Body of pancreas (tissue), 4 donors: ENCODE results near the gene SCUBE1. TPM values are rescaled to one million over a fixed set of nuclear protein-coding genes. Genes with fewer than 3 reads are reported as not detected.
A peak's percentile ranks its signal among the peaks of the same experiment; 100 is the strongest.

Experiments
- ATAC-seq: fragments of 150-250 bp; one replicate; pipeline ENCODE4 v1.9.1; 2016
- DNase-seq, 4 donors: peaks; one replicate each; pipeline ENCODE4 v3.0.0-alpha.2; 2019
- H3K27ac ChIP-seq, 4 donors: fragments of 200-600 bp; sonication (generic); 1 replicate in 3 of 4; 2 replicates in 1 of 4; pipeline versions ENCODE4 v1.5.1 to v1.6.1; 2016 to 2019; ENCODE audit warnings: mild to moderate bottlenecking in 1 of 4, mixed read lengths in 1 of 4, moderate library complexity in 1 of 4
- H3K27me3 ChIP-seq, 2 donors: fragments of 200-600 bp; sonication (generic); one replicate each; pipeline ENCODE4 v1.6.0; 2016; ENCODE audit warnings: mild to moderate bottlenecking in 1 of 2
- H3K36me3 ChIP-seq, 2 donors: fragments of 200-600 bp; sonication (generic); replicated peaks in 1 of 2; 2 replicates each; pipeline ENCODE4 v1.5.1; 2016; ENCODE audit warnings: low read depth in 2 of 2; ENCODE audit not compliant: insufficient read depth in 1 of 2
- H3K4me1 ChIP-seq: fragments of 200-600 bp; sonication (generic); one replicate; pipeline ENCODE4 v1.6.0; 2016
- H3K4me3 ChIP-seq, 2 donors: fragments of 200-600 bp; sonication (generic); 1 replicate in 1 of 2; 2 replicates in 1 of 2; pipeline ENCODE4 v1.5.1; 2016 to 2019
- H3K9me3 ChIP-seq, 3 donors: fragments of 200-600 bp; sonication (generic); 1 replicate in 2 of 3; 2 replicates in 1 of 3; pipeline ENCODE4 v1.5.1; 2016
- POLR2A ChIP-seq, 3 donors: fragments of 450-650 bp; IDR thresholded peaks; one replicate each; pipeline ENCODE4 v1.6.1; 2016; ENCODE audit warnings: antibody characterized with exemption in 3 of 3, mild to moderate bottlenecking in 2 of 3
- WGBS, 2 donors: methylation state at CpG; one replicate each; pipeline ENCODE4 v1.1.5; 2017; 5-methylcytosine and 5-hydroxymethylcytosine counted together
- intact Hi-C: fragments of 100-400 bp; cut with DNase I; formaldehyde crosslinking; loops from one replicate; pipeline ENCODE4 v1.15.1; 2023
- total RNA-seq, 2 donors: library from RNA; depleted of rRNA; stranded (reverse); fragments of >200 nt; gene quantifications; one replicate each; pipeline ENCODE4 v1.1.0, GENCODE V29; 2016
- TF ChIP-seq, protein P1 (sequence below), 7 experiments: fragments of 450-650 bp in 4 of 7; fragments of 200-600 bp in 3 of 7; sonication (generic) in 3 of 7; IDR thresholded peaks; one replicate each; pipeline ENCODE4 v1.5.1; 2016 to 2019; ENCODE audit warnings: antibody characterized with exemption in 7 of 7

Gene SCUBE1
- total RNA-seq, 2 donors from 2014 or later: under 0.01 to 0.26 TPM

DNA sequence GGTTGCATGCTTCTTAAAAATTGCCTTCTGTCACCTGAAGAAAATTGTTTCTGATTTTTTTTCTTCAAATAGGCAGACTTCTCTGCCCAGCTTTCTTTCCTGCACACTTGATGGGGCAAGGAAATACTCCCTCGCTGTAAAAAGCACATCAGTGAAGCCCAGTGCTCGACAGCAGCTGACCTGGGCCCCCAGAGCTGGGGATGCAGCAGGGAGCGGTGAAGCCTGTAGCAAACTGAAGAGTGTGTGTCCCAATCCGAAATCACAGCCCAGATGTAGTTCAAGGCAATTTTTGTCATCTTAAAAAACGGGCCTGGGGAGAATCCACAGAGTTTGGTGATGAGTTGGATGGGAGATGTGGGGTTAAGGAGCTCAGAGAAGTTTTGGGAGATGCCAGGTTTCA, 41.7 kb upstream of the SCUBE1 start:
- Histone ChIP-seq H3K36me3 (no peaks in the 10 kb centered on the region), H3K4me3 (no peak overlapping the region), H3K27me3 (peaks cover 0 to 9% of the 10 kb centered on the region in 2 donors), H3K9me3 (no peaks in the 10 kb centered on the region), H3K27ac (no peak overlapping the region), H3K4me1 (peaks cover 9% of the 10 kb centered on the region)
- WGBS, 2 donors: 41 to 50% methylated on average over 5 of the region's 5 CpGs
- ATAC-seq: no peak
- intact Hi-C loops: loop anchor here (5.0 kb wide), 1 partner anchor 108 kb away; no protein-coding TSS in a partner anchor
- no peak for DNase-seq
- TF ChIP-seq, protein P1, sequence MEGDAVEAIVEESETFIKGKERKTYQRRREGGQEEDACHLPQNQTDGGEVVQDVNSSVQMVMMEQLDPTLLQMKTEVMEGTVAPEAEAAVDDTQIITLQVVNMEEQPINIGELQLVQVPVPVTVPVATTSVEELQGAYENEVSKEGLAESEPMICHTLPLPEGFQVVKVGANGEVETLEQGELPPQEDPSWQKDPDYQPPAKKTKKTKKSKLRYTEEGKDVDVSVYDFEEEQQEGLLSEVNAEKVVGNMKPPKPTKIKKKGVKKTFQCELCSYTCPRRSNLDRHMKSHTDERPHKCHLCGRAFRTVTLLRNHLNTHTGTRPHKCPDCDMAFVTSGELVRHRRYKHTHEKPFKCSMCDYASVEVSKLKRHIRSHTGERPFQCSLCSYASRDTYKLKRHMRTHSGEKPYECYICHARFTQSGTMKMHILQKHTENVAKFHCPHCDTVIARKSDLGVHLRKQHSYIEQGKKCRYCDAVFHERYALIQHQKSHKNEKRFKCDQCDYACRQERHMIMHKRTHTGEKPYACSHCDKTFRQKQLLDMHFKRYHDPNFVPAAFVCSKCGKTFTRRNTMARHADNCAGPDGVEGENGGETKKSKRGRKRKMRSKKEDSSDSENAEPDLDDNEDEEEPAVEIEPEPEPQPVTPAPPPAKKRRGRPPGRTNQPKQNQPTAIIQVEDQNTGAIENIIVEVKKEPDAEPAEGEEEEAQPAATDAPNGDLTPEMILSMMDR (IDR thresholded peaks at IDR 0.05): no peak
- TF ChIP-seq POLR2A (IDR thresholded peaks at IDR 0.05): no peak

- Histone ChIP-seq H3K4me3 (no peak overlapping the region), H3K36me3 (no peaks in the 10 kb centered on the region), H3K27me3 (peaks cover 0 to 2% of the 10 kb centered on the region in 2 donors), H3K27ac (no peak overlapping the region), H3K9me3 (no peaks in the 10 kb centered on the region), H3K4me1 (peaks cover 28% of the 10 kb centered on the region)
- ATAC-seq (no peak), DNase-seq (no peak)
- intact Hi-C loops: loop anchor here (5.0 kb wide), 1 partner anchor 104 kb away; no protein-coding TSS in a partner anchor
- TF ChIP-seq POLR2A (IDR thresholded peaks at IDR 0.05): no peak
- TF ChIP-seq, protein P1 (IDR thresholded peaks at IDR 0.05): no peak
- 62 to 85% methylated on average over 6 of the region's 6 CpGs for WGBS, 2 donors
These were observed 38.5 kb upstream of the SCUBE1 start for GRCh38 chr22:43381693-43382092.

DNA sequence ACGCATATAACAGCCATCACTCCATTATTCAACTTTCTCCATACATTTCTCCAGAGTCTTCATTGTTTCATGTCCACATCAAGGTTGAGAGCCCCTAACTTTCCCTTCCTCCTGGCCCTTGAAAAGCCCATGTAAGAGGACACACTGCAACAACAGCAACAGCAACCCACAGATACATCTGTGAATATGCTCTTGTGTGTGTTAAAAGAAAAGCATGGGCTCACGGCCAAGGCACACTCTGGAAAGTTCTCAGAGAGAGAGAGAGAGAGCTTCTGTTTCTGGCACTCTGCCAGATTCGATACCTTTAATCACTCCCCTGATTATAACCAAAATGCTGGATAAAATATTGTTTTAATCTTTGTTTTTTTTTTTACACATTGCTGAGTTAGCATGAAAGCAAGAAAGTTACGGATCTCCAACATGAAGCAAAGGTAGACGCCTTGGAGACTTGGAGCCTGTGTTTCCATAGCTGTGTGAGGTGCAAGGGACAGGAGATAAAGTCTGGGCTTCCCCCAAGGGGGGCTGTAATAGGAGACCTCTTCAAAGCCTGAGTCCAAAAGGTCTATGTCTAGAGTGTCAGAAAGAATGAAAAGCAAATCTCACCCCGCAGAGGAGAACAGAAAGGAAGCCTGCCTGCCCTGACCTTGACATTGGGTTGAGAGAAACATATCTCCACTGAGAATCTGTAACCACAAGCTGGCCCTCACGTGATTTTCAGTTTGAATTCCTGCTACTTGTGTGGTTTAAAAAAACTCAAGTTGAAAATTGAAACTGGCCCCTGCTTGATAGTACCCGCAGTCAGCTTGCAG, 34.9 kb upstream of the SCUBE1 start:
- DNase-seq (peak; percentile 65 to 85 (median 74)), ATAC-seq (peak; percentile 78)
- 7 to 8% methylated on average over 8 of the region's 8 CpGs for WGBS, 2 donors
- no peak overlapping the region for H3K4me3 ChIP-seq
- H3K9me3 ChIP-seq: no peaks in the 10 kb centered on the region
- H3K4me1 ChIP-seq: peaks cover 29% of the 10 kb centered on the region
- H3K27ac ChIP-seq: peak overlapping the region in 3 of 4 donors; percentile 31 to 71 (median 64)
- TF ChIP-seq, protein P1 (IDR thresholded peaks at IDR 0.05): no peak
- TF ChIP-seq POLR2A (IDR thresholded peaks at IDR 0.05): no peak
- H3K36me3 ChIP-seq: no peaks in the 10 kb centered on the region
- intact Hi-C loops: no loop called here
- H3K27me3 ChIP-seq: no peaks in the 10 kb centered on the region

- no peaks in the 10 kb centered on the region for H3K9me3 ChIP-seq
- TF ChIP-seq, protein P1 (IDR thresholded peaks at IDR 0.05): no peak
- TF ChIP-seq POLR2A (IDR thresholded peaks at IDR 0.05): no peak
- WGBS, 2 donors: 24 to 33% methylated on average over 6 to 10 of the region's 10 CpGs
- intact Hi-C loops: no loop called here
- H3K4me1 ChIP-seq: peaks cover 29% of the 10 kb centered on the region
- H3K4me3 ChIP-seq: no peak overlapping the region
- peak; percentile 7 for ATAC-seq
- peak in 2 of 4 donors; percentile 19 to 26 for DNase-seq
- peak overlapping the region in 3 of 4 donors; percentile 31 to 71 (median 64) for H3K27ac ChIP-seq
- H3K36me3 ChIP-seq: no peaks in the 10 kb centered on the region
- no peaks in the 10 kb centered on the region for H3K27me3 ChIP-seq
These were observed 34.4 kb upstream of the SCUBE1 start for GRCh38 chr22:43377548-43377895.
